Uterus (tissue), 2 donors: ENCODE data around the gene ABHD15.

Source experiments
- POLR2A ChIP-seq, 2 donors: fragments of 450-650 bp; IDR thresholded peaks; one replicate each; pipeline ENCODE4 v1.6.1; 2016; ENCODE audit warnings: antibody characterized with exemption in 2 of 2, mild to moderate bottlenecking in 1 of 2, moderate library complexity in 1 of 2
- TF ChIP-seq, protein P1 (sequence below), 4 experiments: fragments of 200-600 bp in 2 of 4; fragments of 450-650 bp in 2 of 4; sonication (generic) in 2 of 4; IDR thresholded peaks; one replicate each; pipeline ENCODE4 v1.5.1; 2016 to 2019; ENCODE audit warnings: antibody characterized with exemption in 4 of 4, mild to moderate bottlenecking in 2 of 4, moderate library complexity in 1 of 4

DNA sequence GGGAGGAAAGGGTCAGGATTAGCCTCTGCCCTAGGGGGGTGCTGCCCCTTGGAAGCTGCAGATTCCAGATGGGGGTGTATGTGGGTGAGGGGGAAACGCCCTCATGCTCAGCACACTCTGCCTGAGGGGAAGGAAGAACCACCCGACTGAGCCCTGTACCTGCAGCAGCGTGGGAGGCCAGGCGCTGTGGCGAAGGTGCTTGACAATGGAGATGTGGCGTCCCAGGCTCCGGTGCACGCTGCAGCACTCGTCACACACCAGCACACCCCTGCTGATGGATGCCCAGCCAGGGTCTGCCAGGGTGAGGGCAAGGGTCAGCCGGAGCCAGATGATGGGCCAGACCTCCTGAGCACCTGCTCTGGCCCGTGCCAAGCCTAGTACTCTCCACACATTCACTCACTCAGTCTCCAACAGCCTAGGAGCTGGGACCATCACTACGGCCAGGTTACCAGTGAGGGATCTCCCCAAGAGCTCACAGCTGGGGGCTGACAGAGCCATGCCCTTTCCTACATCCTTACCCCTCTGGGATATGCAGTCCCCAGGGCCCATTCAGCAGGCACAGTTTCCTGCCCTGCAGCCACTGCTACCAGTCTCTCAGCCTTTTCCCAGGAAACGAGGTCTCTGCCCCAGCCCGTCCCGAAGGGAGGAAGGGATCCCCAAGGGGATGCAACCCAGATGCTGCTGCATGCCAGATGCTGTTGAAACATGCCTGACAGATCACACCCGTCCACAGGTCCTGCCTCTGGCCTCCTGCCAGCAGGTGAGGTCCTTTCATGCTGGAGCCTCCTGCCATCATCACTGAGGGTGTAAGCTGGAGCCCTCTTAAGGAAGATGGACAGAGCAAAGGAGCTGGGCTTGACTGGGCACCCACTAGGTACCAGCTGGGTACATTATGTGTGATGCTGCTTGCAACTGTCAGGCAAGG, 16.7 kb upstream of the ABHD15 start:
- TF ChIP-seq, protein P1, sequence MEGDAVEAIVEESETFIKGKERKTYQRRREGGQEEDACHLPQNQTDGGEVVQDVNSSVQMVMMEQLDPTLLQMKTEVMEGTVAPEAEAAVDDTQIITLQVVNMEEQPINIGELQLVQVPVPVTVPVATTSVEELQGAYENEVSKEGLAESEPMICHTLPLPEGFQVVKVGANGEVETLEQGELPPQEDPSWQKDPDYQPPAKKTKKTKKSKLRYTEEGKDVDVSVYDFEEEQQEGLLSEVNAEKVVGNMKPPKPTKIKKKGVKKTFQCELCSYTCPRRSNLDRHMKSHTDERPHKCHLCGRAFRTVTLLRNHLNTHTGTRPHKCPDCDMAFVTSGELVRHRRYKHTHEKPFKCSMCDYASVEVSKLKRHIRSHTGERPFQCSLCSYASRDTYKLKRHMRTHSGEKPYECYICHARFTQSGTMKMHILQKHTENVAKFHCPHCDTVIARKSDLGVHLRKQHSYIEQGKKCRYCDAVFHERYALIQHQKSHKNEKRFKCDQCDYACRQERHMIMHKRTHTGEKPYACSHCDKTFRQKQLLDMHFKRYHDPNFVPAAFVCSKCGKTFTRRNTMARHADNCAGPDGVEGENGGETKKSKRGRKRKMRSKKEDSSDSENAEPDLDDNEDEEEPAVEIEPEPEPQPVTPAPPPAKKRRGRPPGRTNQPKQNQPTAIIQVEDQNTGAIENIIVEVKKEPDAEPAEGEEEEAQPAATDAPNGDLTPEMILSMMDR (IDR thresholded peaks at IDR 0.05), result no peak
- no peak for TF ChIP-seq POLR2A (IDR thresholded peaks at IDR 0.05)
